D721Med (cell line): ENCODE measurements around the gene PLN.

Experiments
- DNase-seq: peaks from one replicate; pipeline ENCODE4 v3.0.0; 2011; ENCODE audit warnings: low spot score; ENCODE audit not compliant: insufficient read length
- FAIRE-seq: peaks from 2 replicates; lab custom pipeline; 2011; peaks lifted over from hg19 to GRCh38; lab: Jason Lieb, UNC
- TF ChIP-seq, protein P1 (sequence below): IDR thresholded peaks from 2 replicates; pipeline ENCODE4 v1.5.1; 2012; ENCODE audit warnings: mild to moderate bottlenecking, control low read depth; ENCODE audit not compliant: insufficient read depth; ENCODE audit errors: missing control alignments

Gene PLN

GRCh38 chr6:118536478-118536877 is 11.6 kb upstream of the PLN start:
- DNase-seq (no peak), FAIRE-seq (no peak)
- TF ChIP-seq, protein P1, sequence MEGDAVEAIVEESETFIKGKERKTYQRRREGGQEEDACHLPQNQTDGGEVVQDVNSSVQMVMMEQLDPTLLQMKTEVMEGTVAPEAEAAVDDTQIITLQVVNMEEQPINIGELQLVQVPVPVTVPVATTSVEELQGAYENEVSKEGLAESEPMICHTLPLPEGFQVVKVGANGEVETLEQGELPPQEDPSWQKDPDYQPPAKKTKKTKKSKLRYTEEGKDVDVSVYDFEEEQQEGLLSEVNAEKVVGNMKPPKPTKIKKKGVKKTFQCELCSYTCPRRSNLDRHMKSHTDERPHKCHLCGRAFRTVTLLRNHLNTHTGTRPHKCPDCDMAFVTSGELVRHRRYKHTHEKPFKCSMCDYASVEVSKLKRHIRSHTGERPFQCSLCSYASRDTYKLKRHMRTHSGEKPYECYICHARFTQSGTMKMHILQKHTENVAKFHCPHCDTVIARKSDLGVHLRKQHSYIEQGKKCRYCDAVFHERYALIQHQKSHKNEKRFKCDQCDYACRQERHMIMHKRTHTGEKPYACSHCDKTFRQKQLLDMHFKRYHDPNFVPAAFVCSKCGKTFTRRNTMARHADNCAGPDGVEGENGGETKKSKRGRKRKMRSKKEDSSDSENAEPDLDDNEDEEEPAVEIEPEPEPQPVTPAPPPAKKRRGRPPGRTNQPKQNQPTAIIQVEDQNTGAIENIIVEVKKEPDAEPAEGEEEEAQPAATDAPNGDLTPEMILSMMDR = no peak

DNA sequence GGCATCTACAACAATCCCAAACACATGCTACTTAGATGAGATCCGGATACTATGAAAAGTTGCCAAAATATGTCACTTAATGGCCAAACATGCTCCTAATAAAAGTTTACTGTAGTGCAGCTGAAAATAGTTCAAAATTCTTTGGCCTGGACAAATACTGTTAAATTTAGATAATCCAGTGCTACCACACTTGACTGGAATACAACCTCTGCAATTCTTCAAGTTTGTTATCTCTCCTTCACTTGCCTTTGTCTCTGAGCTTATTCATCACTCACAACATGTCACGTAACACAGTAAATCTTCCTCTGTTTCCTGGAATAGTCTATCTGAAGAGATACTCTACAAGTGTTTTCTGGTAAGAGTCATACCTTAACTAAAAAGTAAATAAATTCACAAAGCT is 10.5 kb upstream of the PLN start:
- TF ChIP-seq, protein P1 = no peak
- DNase-seq (no peak), FAIRE-seq (no peak)

GRCh38 chr6:118542184-118542952 is 5.7 kb upstream of the PLN start:
- TF ChIP-seq, protein P1 = no peak
- FAIRE-seq (no peak), DNase-seq (no peak)

- no peak for DNase-seq
- TF ChIP-seq, protein P1 = no peak
- FAIRE-seq = no peak
Observed at GRCh38 chr6:118544105-118544504, 4.0 kb upstream of the PLN start.

DNA sequence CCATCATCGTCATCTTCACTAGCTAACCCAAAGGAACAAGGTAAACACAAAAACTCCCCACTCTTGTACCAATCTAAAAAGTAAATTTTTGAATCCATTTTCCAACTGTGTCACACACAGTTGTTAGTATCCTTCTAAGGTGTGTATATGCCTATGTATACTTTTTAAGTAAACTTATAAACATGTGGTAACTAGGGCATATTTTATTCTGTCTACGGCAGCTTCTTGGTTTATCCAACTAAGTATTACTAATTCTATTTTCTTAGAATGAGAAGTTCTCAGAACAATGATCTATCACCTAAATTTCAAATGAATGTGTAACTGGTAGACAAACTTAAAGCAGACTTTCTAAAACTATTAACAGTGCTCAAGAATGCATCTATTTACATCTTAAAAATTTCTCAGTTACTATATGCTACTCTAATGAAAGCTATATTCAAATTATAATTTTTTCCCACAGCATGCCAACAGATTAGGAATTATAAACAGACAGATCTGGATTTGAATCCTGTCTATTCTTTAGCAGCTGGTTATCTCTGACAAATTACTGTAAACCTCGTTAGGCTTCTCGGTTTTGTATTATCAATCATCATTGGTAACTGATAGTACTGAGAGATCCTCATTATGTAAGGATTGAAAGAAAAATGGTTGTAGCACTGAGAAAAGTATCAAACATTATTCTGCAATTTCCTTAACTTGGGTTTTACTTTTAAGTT is 1.8 kb upstream of the PLN start:
- TF ChIP-seq, protein P1 = no peak
- FAIRE-seq (peak; percentile 51), DNase-seq (no peak)

DNA sequence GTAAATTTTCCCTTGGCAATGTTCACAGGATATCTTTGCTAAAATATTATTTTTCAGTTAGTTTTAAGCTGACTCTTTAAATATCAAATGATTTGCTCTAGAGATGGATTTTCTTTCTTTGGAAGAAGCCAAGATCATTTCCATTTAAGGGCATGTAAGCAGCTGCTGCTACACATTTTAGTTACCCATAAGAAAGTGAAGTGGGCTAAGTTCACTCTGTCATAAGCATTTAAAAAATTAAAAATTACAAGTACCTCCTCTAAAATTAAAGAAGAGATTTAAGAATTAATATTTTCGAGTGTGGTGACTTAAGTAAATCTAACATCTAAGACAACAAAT is 1.2 kb upstream of the PLN start:
- DNase-seq (no peak), FAIRE-seq (no peak)
- TF ChIP-seq, protein P1 = no peak

GRCh38 chr6:118548613-118549012 is 517 bp downstream of the PLN start:
- no peak for DNase-seq
- FAIRE-seq = no peak
- TF ChIP-seq, protein P1 = no peak
